Activated naive CD4-positive, alpha-beta T cell treated with anti-CD3 and anti-CD28 coated beads, Interleukin-2, amount 50 U/mL, for 24 hours (primary cell): ENCODE data around the gene DCT.

ENCODE experiments used
- H3K27ac Mint-ChIP-seq: one replicate; pipeline ENCODE4 v1.8.0; 2021; ENCODE audit warnings: mild to moderate bottlenecking, mixed read lengths
- H3K27me3 Mint-ChIP-seq: one replicate; pipeline ENCODE4 v1.8.0; 2021; ENCODE audit warnings: mixed read lengths
- H3K36me3 Mint-ChIP-seq: one replicate; pipeline ENCODE4 v1.8.0; 2021; ENCODE audit warnings: mixed read lengths
- H3K4me1 Mint-ChIP-seq: one replicate; pipeline ENCODE4 v1.8.0; 2021; ENCODE audit warnings: mixed read lengths
- H3K4me3 Mint-ChIP-seq: one replicate; pipeline ENCODE4 v1.8.0; 2021; ENCODE audit warnings: mild to moderate bottlenecking, mixed read lengths
- H3K9me3 Mint-ChIP-seq: one replicate; pipeline ENCODE4 v1.8.0; 2021; ENCODE audit warnings: mixed read lengths

DCT gene

DNA sequence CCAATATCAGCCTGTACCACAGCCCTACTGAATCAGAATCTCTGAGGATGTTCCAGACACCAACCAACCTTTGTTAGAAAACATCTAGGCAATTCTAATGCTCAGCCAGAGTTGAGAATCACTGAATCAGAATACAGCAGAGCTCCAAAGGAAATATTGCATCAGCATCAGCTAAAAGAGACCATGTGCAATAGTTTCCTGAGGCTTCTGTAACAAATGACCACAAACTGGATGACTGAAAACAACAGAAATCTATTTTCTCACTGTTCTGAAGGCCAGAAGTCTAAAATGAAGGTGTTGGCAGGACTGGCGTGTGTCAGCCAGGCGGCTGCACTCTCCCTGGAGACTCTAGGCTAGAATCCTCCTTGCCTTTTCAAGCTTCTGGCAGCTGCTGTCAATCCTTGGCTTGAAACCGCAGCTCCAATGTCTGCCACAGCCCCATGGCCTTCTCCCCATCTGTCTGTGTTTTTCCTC is 1.2 kb upstream of the DCT start:
- no peaks in the 10 kb centered on the region for H3K36me3 Mint-ChIP-seq
- no peaks in the 10 kb centered on the region for H3K4me1 Mint-ChIP-seq
- H3K9me3 Mint-ChIP-seq = no peaks in the 10 kb centered on the region
- peak overlapping the region; percentile 6 for H3K27ac Mint-ChIP-seq
- H3K4me3 Mint-ChIP-seq = no peak overlapping the region
- no peaks in the 10 kb centered on the region for H3K27me3 Mint-ChIP-seq

DNA sequence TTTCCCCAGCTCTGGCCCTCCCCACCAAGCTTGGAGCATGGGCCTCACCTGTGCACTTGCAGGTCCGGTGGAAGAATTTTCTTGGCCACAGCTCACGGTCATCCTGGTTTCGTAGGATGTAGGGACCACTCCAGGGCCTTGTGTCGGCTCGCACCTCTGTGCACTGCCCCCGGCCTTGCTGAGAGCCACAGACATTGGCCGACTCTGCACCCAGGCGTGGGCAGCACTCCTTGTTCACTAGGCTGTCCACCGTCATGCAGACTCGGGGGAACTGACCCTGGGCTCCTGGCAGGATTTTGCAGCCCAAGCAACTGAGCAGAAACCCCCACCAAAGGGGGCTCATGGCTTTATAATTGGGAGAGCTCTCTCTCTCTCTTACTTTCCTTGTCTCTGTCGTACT is 569 bp downstream of the DCT start:
- Mint-ChIP-seq H3K27me3 (no peaks in the 10 kb centered on the region), H3K4me3 (no peak overlapping the region), H3K27ac (no peak overlapping the region), H3K9me3 (no peaks in the 10 kb centered on the region), H3K4me1 (no peaks in the 10 kb centered on the region), H3K36me3 (no peaks in the 10 kb centered on the region)

DNA sequence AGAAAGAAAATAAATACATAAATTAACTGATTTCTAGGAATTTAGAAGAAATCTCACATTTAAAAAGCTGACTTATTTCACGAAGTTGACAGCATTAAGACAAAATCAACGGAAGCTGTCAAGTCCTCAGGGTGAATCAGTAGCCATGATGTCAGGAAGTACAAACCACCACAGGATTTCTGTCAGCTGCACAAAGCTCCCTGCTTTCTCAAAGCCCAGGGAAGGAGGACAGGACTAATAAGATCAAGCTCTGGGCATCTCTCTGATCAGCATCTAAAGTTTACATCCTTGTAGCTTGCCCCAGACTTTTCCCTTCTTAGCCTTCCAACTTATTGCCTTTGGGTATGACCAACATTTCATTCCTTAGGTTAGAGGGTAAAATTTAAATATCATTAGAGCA is 9.4 kb downstream of the DCT start:
- H3K9me3 Mint-ChIP-seq = no peaks in the 10 kb centered on the region
- no peaks in the 10 kb centered on the region for H3K27me3 Mint-ChIP-seq
- no peaks in the 10 kb centered on the region for H3K4me1 Mint-ChIP-seq
- H3K4me3 Mint-ChIP-seq = no peak overlapping the region
- no peak overlapping the region for H3K27ac Mint-ChIP-seq
- H3K36me3 Mint-ChIP-seq = no peaks in the 10 kb centered on the region

DNA sequence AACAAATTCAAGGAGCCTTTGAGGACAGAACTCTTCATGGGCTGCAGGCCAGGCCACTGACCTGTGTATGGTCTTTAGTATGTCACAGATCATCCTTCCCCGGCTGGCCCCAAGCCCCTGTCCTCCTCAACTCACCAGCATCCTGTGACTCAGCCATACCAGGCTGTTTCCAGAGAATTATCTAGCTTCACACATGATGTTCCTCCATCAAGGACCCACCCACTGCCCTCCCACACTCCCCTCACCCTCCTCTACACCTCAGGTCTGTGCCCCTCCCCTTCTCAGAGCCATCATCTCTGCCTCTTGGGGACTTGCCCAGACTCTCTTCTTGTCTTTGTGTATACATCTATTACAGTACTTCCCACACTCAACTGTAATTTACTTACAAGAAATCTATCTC is 14.7 kb downstream of the DCT start:
- Mint-ChIP-seq H3K27me3 (no peaks in the 10 kb centered on the region), H3K27ac (no peak overlapping the region), H3K4me3 (no peak overlapping the region), H3K9me3 (no peaks in the 10 kb centered on the region), H3K4me1 (no peaks in the 10 kb centered on the region), H3K36me3 (no peaks in the 10 kb centered on the region)

DNA sequence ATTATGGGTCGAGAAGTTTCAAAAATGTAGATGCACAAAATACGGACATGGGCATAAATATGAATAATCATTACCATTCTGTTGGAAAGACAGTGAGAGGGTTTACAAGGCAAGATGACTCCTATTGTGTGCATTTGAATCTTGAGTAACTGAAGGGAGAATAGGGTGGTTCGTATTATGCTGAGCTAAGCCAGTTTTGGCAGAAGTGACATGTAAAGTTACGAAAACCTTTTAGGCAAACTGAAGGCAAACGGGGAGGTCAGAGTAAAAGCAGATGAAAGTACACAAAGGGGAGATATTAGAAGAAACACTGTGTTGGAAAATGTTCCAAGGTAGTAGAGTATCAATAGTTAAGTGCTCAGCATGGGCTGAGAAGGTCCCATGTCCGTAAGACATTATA is 16.8 kb downstream of the DCT start:
- Mint-ChIP-seq H3K4me3 (no peak overlapping the region), H3K27me3 (no peaks in the 10 kb centered on the region), H3K36me3 (no peaks in the 10 kb centered on the region)

DNA sequence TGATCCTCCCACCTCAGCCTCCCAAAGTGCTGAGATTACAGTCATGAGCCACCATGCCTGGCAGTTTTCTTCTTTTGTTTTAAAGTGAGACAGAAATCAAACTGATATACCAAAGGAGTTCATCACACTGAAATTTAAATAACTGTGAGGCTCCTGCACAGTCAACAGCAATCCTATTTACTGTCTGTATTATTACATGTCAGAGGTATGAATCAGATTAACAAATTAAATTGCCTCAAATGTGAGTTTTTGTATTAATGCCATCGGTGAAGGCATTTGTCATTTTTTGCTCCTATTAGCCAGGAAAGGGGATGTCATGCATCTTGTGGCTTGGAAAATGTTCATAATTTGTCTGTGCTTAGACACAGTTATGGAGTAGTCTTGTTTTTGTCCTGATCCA is 20.4 kb downstream of the DCT start:
- Mint-ChIP-seq H3K27me3 (no peaks in the 10 kb centered on the region), H3K4me3 (no peak overlapping the region), H3K9me3 (no peaks in the 10 kb centered on the region), H3K36me3 (no peaks in the 10 kb centered on the region), H3K4me1 (no peaks in the 10 kb centered on the region), H3K27ac (no peak overlapping the region)

More for the DNA sequence above, 16.8 kb downstream of the DCT start:
- Mint-ChIP-seq H3K9me3 (no peaks in the 10 kb centered on the region), H3K4me1 (no peaks in the 10 kb centered on the region), H3K27ac (no peak overlapping the region)

DNA sequence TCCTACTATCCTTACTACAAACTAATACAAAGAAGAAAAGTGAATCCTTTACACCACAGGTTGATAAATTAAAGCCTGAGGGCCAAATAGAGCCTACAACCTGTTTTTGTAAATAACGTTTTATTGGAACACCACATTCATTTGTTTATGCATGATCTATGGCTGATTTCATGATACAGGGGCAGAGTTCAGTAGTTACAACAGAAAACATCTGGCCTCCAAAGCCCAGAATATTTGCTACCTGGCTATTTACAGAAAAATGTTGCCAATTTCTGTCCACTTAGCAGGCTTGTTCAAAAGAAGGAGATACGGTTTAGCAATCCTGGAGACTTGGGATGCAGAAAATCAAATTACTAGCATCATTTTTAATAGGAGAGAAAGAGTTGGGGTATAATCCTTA is 24.1 kb downstream of the DCT start:
- H3K9me3 Mint-ChIP-seq = no peaks in the 10 kb centered on the region
- H3K27ac Mint-ChIP-seq = no peak overlapping the region
- H3K4me3 Mint-ChIP-seq = no peak overlapping the region
- no peaks in the 10 kb centered on the region for H3K4me1 Mint-ChIP-seq
- H3K36me3 Mint-ChIP-seq = no peaks in the 10 kb centered on the region
- no peaks in the 10 kb centered on the region for H3K27me3 Mint-ChIP-seq

DNA sequence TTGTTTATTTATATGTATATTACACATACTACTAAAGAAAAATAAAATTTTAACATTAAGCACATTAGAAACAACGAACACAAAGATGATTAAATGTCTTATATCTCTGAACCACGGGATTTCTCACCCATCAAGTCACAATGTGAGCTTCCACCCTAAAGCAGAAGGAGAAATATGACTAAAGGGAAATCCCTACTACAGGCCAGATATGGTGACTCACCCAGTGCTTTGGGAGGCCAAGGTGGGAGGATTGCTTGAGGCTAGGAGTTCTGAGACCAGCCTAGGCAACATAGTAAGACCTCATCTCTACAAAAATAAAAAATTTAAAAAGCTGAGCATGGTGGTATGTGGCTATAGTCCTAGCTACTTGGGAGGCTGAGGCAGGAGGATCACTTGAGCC is 24.6 kb downstream of the DCT start:
- H3K27ac Mint-ChIP-seq = no peak overlapping the region

DNA sequence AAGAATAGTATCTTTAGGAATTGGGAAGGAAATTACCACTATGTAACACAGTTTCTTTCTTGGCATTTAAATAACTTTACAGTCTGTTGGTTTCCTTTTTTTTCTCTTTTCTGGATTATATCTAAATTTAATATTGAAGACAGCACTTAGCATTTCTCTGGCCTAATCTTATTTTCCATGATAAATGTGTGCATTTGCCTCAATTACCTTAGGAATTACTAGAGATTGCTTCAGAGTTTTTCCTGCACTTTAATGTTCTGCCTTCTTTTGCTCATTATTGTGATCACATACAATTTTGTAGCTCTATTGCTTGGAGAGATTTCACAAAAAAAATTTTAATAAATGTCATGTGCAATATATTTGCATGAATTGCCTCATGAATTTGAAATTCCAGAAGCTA is 25.1 kb downstream of the DCT start:
- H3K27me3 Mint-ChIP-seq = no peaks in the 10 kb centered on the region
- no peak overlapping the region for H3K4me3 Mint-ChIP-seq
- no peaks in the 10 kb centered on the region for H3K36me3 Mint-ChIP-seq
- H3K9me3 Mint-ChIP-seq = no peaks in the 10 kb centered on the region
- no peak overlapping the region for H3K27ac Mint-ChIP-seq
- no peaks in the 10 kb centered on the region for H3K4me1 Mint-ChIP-seq

More for the DNA sequence above, 24.6 kb downstream of the DCT start:
- no peak overlapping the region for H3K4me3 Mint-ChIP-seq
- H3K36me3 Mint-ChIP-seq = no peaks in the 10 kb centered on the region
- no peaks in the 10 kb centered on the region for H3K9me3 Mint-ChIP-seq
- no peaks in the 10 kb centered on the region for H3K4me1 Mint-ChIP-seq
- H3K27me3 Mint-ChIP-seq = no peaks in the 10 kb centered on the region

DNA sequence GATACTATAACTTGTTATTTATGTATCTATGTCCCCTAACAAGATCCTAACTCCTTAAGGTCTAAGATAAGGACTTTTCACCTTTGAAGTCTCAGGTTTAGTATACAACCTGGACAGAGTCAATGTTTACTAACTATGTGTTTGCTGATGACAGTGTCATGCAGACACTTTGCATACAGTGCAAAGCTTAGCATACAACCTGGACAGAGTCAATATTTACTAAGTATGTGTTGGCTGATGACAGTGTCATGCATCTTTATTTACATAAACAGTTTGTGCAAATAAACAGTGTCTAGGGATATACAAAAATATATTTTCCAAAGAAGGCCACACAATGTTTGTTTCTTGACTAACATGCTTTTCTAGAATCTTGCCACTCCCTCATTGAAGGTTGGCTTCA is 34.7 kb downstream of the DCT start:
- no peaks in the 10 kb centered on the region for H3K9me3 Mint-ChIP-seq
- no peaks in the 10 kb centered on the region for H3K36me3 Mint-ChIP-seq
- no peak overlapping the region for H3K4me3 Mint-ChIP-seq
- H3K27ac Mint-ChIP-seq = no peak overlapping the region
- peaks cover 1% of the 10 kb centered on the region for H3K27me3 Mint-ChIP-seq
- H3K4me1 Mint-ChIP-seq = no peaks in the 10 kb centered on the region

DNA sequence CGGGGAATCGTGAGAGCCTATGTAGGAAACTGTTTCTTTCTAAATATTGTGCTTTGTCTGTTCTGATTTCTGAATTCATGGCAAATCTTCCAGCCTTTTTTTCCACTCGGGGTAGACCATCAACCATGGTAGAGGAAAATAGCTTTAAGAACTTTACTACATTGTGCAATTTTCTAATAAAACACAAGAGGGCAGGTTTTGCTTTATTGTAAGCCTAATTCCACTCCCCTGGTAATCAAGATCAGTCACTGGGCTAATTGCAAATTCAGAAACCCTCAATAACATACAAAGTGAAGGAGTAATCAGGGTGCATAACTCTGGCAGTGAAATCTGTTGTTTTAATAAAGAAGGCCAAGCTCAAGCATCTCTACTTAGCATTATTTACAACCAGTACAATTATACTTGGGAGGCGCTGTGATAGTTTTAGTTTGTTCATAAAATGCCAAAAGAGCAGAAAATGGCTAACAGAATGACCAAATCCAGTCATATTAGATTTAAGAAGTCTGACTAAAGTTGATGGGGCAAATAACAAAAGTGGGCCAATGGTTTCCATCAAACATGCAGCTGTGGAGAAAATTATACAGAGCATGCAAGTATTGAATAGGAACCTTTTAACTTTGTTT is 43.8 kb downstream of the DCT start:
- Mint-ChIP-seq H3K36me3 (no peaks in the 10 kb centered on the region), H3K27me3 (no peaks in the 10 kb centered on the region), H3K27ac (no peak overlapping the region), H3K4me3 (no peak overlapping the region), H3K4me1 (peaks cover 26% of the 10 kb centered on the region), H3K9me3 (no peaks in the 10 kb centered on the region)

DNA sequence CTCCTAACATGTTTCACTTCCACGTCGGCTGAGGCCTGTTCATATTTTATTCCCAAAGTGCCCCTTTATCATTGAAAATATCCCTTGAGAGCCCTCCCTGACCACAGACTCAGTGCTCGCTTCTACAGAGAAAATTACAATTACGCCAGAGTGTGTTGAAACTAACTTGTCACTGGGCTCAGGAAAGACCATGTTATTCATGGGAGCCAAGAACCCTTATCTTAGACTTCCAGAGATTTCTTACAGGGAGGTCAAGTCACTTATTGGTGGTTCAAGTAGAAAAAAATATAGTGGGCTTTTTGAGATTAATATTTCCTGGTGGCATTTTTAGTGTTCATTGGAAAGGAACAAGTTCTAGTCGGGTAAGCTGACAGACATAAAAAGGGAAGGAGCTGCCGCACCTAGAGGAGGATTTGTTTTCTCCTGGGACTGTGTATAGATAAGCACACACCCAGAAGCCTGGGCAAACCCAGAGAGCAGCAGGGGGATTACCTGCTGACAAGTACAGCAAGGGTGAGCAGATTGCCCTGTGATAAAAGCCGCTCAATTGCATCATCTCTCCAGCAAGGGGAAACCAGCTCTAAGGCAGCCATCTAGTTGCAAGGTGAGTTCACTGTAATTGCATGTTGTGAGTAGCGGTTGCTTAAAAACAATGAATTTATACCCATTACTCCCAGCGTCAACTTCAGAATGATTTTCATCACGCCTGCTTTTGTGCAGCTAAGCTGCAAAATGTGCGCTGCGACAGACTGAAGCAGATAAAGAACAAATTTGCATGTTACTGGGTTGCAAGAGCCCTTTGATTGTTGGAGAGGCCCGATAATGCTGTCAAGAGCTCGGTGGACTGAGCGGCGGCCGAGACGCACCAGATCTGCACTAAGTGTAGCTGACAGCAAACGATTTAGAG is 46.2 kb downstream of the DCT start:
- no peak overlapping the region for H3K4me3 Mint-ChIP-seq
- H3K27ac Mint-ChIP-seq = peak overlapping the region; percentile 30
- H3K27me3 Mint-ChIP-seq = no peaks in the 10 kb centered on the region
- no peaks in the 10 kb centered on the region for H3K9me3 Mint-ChIP-seq
- no peaks in the 10 kb centered on the region for H3K36me3 Mint-ChIP-seq
- H3K4me1 Mint-ChIP-seq = peaks cover 26% of the 10 kb centered on the region

DNA sequence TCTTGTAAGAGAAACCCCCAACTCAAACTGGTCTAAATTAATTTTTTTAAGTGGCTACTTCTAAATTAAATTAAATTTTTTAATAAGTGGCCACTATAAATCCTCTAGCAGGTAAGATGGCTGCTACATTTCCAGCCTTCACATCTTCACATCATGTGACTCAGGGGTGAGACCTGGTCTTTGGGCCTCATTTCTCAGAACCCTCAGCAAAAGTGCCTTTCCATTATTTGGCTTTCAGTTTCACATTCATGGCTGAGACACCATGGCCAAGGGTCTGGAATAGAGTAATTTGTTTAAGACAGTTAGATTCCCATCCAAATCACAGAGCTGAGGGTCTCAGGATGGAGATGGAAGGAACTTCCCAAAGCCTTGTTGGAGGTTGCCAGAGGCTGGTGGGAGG is 47.5 kb downstream of the DCT start:
- H3K27ac Mint-ChIP-seq = peak overlapping the region; percentile 43
- peaks cover 26% of the 10 kb centered on the region for H3K4me1 Mint-ChIP-seq
- H3K4me3 Mint-ChIP-seq = no peak overlapping the region
- no peaks in the 10 kb centered on the region for H3K36me3 Mint-ChIP-seq
- H3K9me3 Mint-ChIP-seq = no peaks in the 10 kb centered on the region
- no peaks in the 10 kb centered on the region for H3K27me3 Mint-ChIP-seq

DNA sequence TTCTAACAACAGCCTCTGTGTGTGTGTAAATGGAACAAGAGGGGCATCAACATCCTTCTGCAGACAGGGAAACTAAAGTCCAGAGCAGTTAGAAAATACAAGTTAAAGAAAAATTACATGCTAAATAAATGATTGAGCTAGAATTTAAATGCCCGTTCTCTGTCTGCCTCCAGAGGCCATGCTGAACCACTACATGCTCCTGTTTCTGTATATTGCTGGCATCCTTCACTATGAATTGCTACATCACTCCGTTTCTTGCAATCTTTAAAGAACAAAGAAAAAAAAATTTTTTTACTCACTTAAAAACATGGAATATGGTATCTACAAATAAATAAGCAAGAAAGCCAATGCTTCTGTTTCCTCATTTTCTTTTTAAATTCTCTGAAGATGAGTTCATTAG is 47.9 kb downstream of the DCT start:
- no peaks in the 10 kb centered on the region for H3K27me3 Mint-ChIP-seq
- H3K4me3 Mint-ChIP-seq = no peak overlapping the region
- H3K27ac Mint-ChIP-seq = no peak overlapping the region
- H3K9me3 Mint-ChIP-seq = no peaks in the 10 kb centered on the region
- peaks cover 26% of the 10 kb centered on the region for H3K4me1 Mint-ChIP-seq
- no peaks in the 10 kb centered on the region for H3K36me3 Mint-ChIP-seq

DNA sequence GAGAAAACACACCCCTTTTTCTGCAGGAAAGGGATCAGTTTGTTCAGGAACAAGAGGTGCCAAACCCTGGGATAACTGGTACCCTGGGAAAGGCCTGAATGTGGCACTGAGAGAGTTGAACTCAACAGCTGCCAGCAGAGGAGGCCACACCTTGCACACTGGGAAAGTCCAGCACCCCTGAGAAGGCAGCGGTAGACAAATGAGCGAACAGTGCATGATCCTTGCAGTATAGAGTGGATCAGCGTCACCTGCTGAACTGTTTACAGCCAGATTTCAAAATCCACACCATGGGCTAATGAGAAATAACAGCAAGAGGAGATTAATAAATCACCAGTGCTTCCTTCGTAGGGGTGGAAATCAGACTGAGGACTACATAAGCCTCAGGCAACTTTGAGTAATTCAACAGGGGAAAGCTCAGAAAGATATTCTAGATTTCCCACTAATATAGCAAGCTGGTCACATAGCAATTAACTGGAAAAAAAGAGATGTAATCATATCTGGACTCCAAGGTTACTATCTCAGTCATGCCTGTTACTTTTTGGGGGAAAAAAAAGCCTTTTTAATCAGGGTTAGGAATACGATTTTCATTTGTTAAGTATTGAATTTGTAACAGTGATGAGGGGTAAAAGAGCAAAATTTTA is 52.0 kb downstream of the DCT start:
- Mint-ChIP-seq H3K9me3 (no peaks in the 10 kb centered on the region), H3K27ac (no peak overlapping the region), H3K4me3 (no peak overlapping the region), H3K36me3 (no peaks in the 10 kb centered on the region), H3K27me3 (peaks cover 3% of the 10 kb centered on the region), H3K4me1 (peaks cover 5% of the 10 kb centered on the region)

DNA sequence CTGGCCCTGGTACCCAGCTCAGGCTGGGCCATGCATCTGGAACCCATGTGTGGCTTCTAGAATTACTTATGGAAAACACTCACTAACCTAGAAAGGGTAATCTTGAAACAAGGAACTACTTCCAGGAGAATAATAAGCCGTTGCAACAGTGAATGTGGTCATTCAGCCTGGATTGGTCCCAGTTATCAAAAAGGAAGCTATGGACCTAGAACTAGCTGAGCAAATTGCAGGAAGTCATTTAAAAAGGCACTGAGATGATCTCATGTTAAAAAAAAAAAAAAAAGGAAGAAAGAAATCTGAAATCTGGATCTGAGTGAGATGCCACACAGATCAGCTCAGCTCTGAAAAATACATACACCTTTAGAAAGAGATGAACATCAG is 59.6 kb downstream of the DCT start:
- Mint-ChIP-seq H3K36me3 (peaks cover 16% of the 10 kb centered on the region), H3K27ac (peak overlapping the region; percentile 99), H3K27me3 (peaks cover 3% of the 10 kb centered on the region), H3K4me1 (peaks cover 45% of the 10 kb centered on the region), H3K9me3 (peaks cover 10% of the 10 kb centered on the region), H3K4me3 (peak overlapping the region; percentile 89)
